ENCODE results near the gene MEF2D. TPM values are rescaled to one million over a fixed set of nuclear protein-coding genes. Genes with fewer than 3 reads are reported as not detected.

Gene MEF2D
- polyA plus RNA-seq, 1 donor (not counting 4 experiments of a cell fraction or from before 2014, with no cell fraction given) = 9.3 TPM

- H3K9me3 ChIP-seq (ENCODE audit: control insufficient read depth, low read depth, low read length) = no peaks in the 10 kb centered on the region
- H3K27me3 ChIP-seq (ENCODE audit: control insufficient read depth, extremely low read depth, insufficient read depth, low read length) = no peaks in the 10 kb centered on the region
- no peak overlapping the region for H3K27ac ChIP-seq (ENCODE audit: control insufficient read depth, insufficient read depth, low read length)
- no peak overlapping the region for H3K4me2 ChIP-seq (ENCODE audit: control insufficient read depth, extremely low read depth, insufficient read depth, low read depth, low read length)
- H4K20me1 ChIP-seq (ENCODE audit: control insufficient read depth, extremely low read depth, insufficient read depth, low read length) = peaks cover 10% of the 10 kb centered on the region
- FAIRE-seq (no peak), DNase-seq (ENCODE audit: low read depth, low spot score) (no peak)
- peaks cover 5% of the 10 kb centered on the region for H3K4me1 ChIP-seq (ENCODE audit: control insufficient read depth, extremely low read depth, insufficient read depth, low read length)
- H3K36me3 ChIP-seq (ENCODE audit: control insufficient read depth in 2 of 2, extremely low read depth in 1 of 2, insufficient read depth in 2 of 2, low read length in 2 of 2) = peaks cover 49 to 55% of the 10 kb centered on the region in 2 experiments
- peaks cover 30% of the 10 kb centered on the region for H3K79me2 ChIP-seq (ENCODE audit: control insufficient read depth, insufficient read depth, low read length)
- no peak overlapping the region for H3K9ac ChIP-seq (ENCODE audit: control insufficient read depth, extremely low read depth, insufficient read depth, low read length)
- no peak overlapping the region for H3K4me3 ChIP-seq (ENCODE audit: control insufficient read depth in 2 of 3, extremely low read depth in 1 of 3, insufficient read depth in 2 of 3, low read depth in 1 of 3, low read length in 3 of 3)
- dilution Hi-C loops (cut with MboI; ENCODE audit: extremely low pct_ligation_motif_present, low sequenced_read_pairs) = no loop called here
- H3K9me1 ChIP-seq (ENCODE audit: control insufficient read depth, extremely low read depth, insufficient read depth, low read length) = peaks cover 5% of the 10 kb centered on the region
- TF ChIP-seq EZH2 (IDR thresholded peaks at IDR 0.05; ENCODE audit: low read length) (no peak), CTCF (optimal IDR thresholded peaks at IDR 0.05 in 1 of 3, IDR thresholded peaks at IDR 0.05 in 1 of 3, conservative IDR thresholded peaks at IDR 0.05 in 1 of 3; ENCODE audit: extremely low read depth in 1 of 3, insufficient read depth in 2 of 3, low read length in 3 of 3) (no peak)
- no peak overlapping the region for H2AFZ ChIP-seq (ENCODE audit: control insufficient read depth, low read length)
Observed at GRCh38 chr1:156482276-156482675, 18.3 kb downstream of the MEF2D start.

GRCh38 chr1:156481527-156481926, 19.0 kb downstream of the MEF2D start:
- peaks cover 55 to 61% of the 10 kb centered on the region in 2 experiments for H3K36me3 ChIP-seq (ENCODE audit: control insufficient read depth in 2 of 2, extremely low read depth in 1 of 2, insufficient read depth in 2 of 2, low read length in 2 of 2)
- FAIRE-seq (no peak), DNase-seq (ENCODE audit: low read depth, low spot score) (no peak)
- H3K9me3 ChIP-seq (ENCODE audit: control insufficient read depth, low read depth, low read length) = no peaks in the 10 kb centered on the region
- H3K9me1 ChIP-seq (ENCODE audit: control insufficient read depth, extremely low read depth, insufficient read depth, low read length) = peaks cover 5% of the 10 kb centered on the region
- no peak overlapping the region for H3K9ac ChIP-seq (ENCODE audit: control insufficient read depth, extremely low read depth, insufficient read depth, low read length)
- dilution Hi-C loops (cut with MboI; ENCODE audit: extremely low pct_ligation_motif_present, low sequenced_read_pairs) = no loop called here
- no peak overlapping the region for H3K4me2 ChIP-seq (ENCODE audit: control insufficient read depth, extremely low read depth, insufficient read depth, low read depth, low read length)
- peaks cover 7% of the 10 kb centered on the region for H3K4me1 ChIP-seq (ENCODE audit: control insufficient read depth, extremely low read depth, insufficient read depth, low read length)
- TF ChIP-seq EZH2 (IDR thresholded peaks at IDR 0.05; ENCODE audit: low read length) = no peak
- no peak for TF ChIP-seq CTCF (optimal IDR thresholded peaks at IDR 0.05 in 1 of 3, IDR thresholded peaks at IDR 0.05 in 1 of 3, conservative IDR thresholded peaks at IDR 0.05 in 1 of 3; ENCODE audit: extremely low read depth in 1 of 3, insufficient read depth in 2 of 3, low read length in 3 of 3)
- H3K4me3 ChIP-seq (ENCODE audit: control insufficient read depth in 2 of 3, extremely low read depth in 1 of 3, insufficient read depth in 2 of 3, low read depth in 1 of 3, low read length in 3 of 3) = no peak overlapping the region
- H3K79me2 ChIP-seq (ENCODE audit: control insufficient read depth, insufficient read depth, low read length) = peaks cover 23% of the 10 kb centered on the region
- no peak overlapping the region for H2AFZ ChIP-seq (ENCODE audit: control insufficient read depth, low read length)
- H3K27me3 ChIP-seq (ENCODE audit: control insufficient read depth, extremely low read depth, insufficient read depth, low read length) = no peaks in the 10 kb centered on the region
- no peak overlapping the region for H3K27ac ChIP-seq (ENCODE audit: control insufficient read depth, insufficient read depth, low read length)
- peaks cover 9% of the 10 kb centered on the region for H4K20me1 ChIP-seq (ENCODE audit: control insufficient read depth, extremely low read depth, insufficient read depth, low read length)

Measured in keratinocyte (primary cell).